A549 (cell line): ENCODE data around the gene ZNF628.
A peak's percentile ranks its signal among the peaks of the same experiment; 100 is the strongest.

Experiments used
- BCL3 ChIP-seq: fragments of >200 bp; sonication (Bioruptor Twin); formaldehyde crosslinking; IDR thresholded peaks from 3 replicates; pipeline ENCODE4 v1.6.1; 2016
- CTCF ChIP-seq: fragments of >200 bp; sonication (Bioruptor Twin); formaldehyde crosslinking; IDR thresholded peaks from 3 replicates; pipeline ENCODE4 v1.5.1; 2016
- ELK1 ChIP-seq: fragments of 150-350 bp; IDR thresholded peaks from 2 replicates; pipeline ENCODE4 v1.6.1; 2014; ENCODE audit warnings: low read depth, mild to moderate bottlenecking, low read length
- EP300 ChIP-seq, 2 experiments: fragments of >200 bp; sonication (Bioruptor Twin); formaldehyde crosslinking; IDR thresholded peaks; 2 replicates in 1 of 2; 3 replicates in 1 of 2; pipeline ENCODE4 v1.6.1; 2016 to 2017
- HDAC2 ChIP-seq: fragments of 200-600 bp; sonication (generic); IDR thresholded peaks from 2 replicates; pipeline ENCODE4 v1.6.1; 2016
- HOXA7 ChIP-seq: fragments of 250-450 bp; sonication (Bioruptor Pico); IDR thresholded peaks from 2 replicates; pipeline ENCODE4 v1.5.0; 2020; ENCODE audit warnings: mild to moderate bottlenecking, moderate library complexity
- POLR2A ChIP-seq: IDR thresholded peaks from 2 replicates; pipeline ENCODE4 v1.6.1; 2012; ENCODE audit warnings: mild to moderate bottlenecking, low read length
- RARB ChIP-seq: fragments of 250-450 bp; sonication (Bioruptor Pico); IDR thresholded peaks from 2 replicates; pipeline ENCODE4 v1.8.0; 2021; ENCODE audit warnings: mild to moderate bottlenecking, moderate library complexity
- SMC3 ChIP-seq: fragments of >200 bp; sonication (Bioruptor Twin); formaldehyde crosslinking; IDR thresholded peaks from 3 replicates; pipeline ENCODE4 v1.6.1; 2018; ENCODE audit warnings: inconsistent platforms
- TF ChIP-seq, protein P1 (sequence below): fragments of 200-600 bp; sonication (generic); IDR thresholded peaks from 2 replicates; pipeline ENCODE4 v1.6.1; 2016; ENCODE audit warnings: antibody characterized with exemption, mild to moderate bottlenecking, moderate library complexity
- TF ChIP-seq, protein P2 (sequence below): IDR thresholded peaks from 2 replicates; pipeline ENCODE4 v1.6.1; 2012

- no peak for TF ChIP-seq HDAC2
- TF ChIP-seq CTCF = no peak
- TF ChIP-seq, protein P1, sequence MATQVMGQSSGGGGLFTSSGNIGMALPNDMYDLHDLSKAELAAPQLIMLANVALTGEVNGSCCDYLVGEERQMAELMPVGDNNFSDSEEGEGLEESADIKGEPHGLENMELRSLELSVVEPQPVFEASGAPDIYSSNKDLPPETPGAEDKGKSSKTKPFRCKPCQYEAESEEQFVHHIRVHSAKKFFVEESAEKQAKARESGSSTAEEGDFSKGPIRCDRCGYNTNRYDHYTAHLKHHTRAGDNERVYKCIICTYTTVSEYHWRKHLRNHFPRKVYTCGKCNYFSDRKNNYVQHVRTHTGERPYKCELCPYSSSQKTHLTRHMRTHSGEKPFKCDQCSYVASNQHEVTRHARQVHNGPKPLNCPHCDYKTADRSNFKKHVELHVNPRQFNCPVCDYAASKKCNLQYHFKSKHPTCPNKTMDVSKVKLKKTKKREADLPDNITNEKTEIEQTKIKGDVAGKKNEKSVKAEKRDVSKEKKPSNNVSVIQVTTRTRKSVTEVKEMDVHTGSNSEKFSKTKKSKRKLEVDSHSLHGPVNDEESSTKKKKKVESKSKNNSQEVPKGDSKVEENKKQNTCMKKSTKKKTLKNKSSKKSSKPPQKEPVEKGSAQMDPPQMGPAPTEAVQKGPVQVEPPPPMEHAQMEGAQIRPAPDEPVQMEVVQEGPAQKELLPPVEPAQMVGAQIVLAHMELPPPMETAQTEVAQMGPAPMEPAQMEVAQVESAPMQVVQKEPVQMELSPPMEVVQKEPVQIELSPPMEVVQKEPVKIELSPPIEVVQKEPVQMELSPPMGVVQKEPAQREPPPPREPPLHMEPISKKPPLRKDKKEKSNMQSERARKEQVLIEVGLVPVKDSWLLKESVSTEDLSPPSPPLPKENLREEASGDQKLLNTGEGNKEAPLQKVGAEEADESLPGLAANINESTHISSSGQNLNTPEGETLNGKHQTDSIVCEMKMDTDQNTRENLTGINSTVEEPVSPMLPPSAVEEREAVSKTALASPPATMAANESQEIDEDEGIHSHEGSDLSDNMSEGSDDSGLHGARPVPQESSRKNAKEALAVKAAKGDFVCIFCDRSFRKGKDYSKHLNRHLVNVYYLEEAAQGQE = no peak
- no peak for TF ChIP-seq EP300 (IDR thresholded peaks at IDR 0.05)
- no peak for TF ChIP-seq HOXA7 (CRISPR knock-in tag)
- TF ChIP-seq, protein P2, sequence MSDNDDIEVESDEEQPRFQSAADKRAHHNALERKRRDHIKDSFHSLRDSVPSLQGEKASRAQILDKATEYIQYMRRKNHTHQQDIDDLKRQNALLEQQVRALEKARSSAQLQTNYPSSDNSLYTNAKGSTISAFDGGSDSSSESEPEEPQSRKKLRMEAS = peak; percentile 75
- no peak for TF ChIP-seq RARB
- no peak for TF ChIP-seq ELK1
- TF ChIP-seq SMC3 = no peak
- TF ChIP-seq BCL3 = no peak
- no peak for TF ChIP-seq POLR2A
Measured at GRCh38 chr19:55486971-55487923, 10.8 kb downstream of the ZNF628 start.
